ENCODE results near the gene CCSER2. TPM values are rescaled to one million over a fixed set of nuclear protein-coding genes. Genes with fewer than 3 reads are reported as not detected.

Gene CCSER2
- total and polyA plus RNA-seq, 2 donors: 18.4 to 35.8 TPM

GRCh38 chr10:84348860-84349259 lies 20.5 kb downstream of the CCSER2 start:
- 92% methylated on average over 2 of the region's 2 CpGs for WGBS
- no peak overlapping the region for H3K4me3 ChIP-seq (ENCODE audit: low read length in 2 of 2)
- H3K27me3 ChIP-seq (ENCODE audit: control insufficient read depth in 2 of 2, insufficient read depth in 1 of 2, low read length in 1 of 2): no peaks in the 10 kb centered on the region
- DNase-seq (ENCODE audit: low read depth in 6 of 9, low spot score in 9 of 9): no peak
- H3K4me1 ChIP-seq (ENCODE audit: control insufficient read depth in 2 of 2, insufficient read depth in 2 of 2, low read length in 2 of 2): peaks cover 7 to 19% of the 10 kb centered on the region in 2 donors
- H3K36me3 ChIP-seq (ENCODE audit: control insufficient read depth in 2 of 2, insufficient read depth in 2 of 2, low read length in 1 of 2): no peaks in the 10 kb centered on the region
- no peak overlapping the region for H3K27ac ChIP-seq (ENCODE audit: low read depth in 1 of 2, low read length in 1 of 2)
- no peaks in the 10 kb centered on the region for H3K9me3 ChIP-seq (ENCODE audit: control insufficient read depth in 2 of 2, insufficient read depth in 1 of 2, low read length in 1 of 2)

GRCh38 chr10:84352251-84352842 lies 24.0 kb downstream of the CCSER2 start:
- H3K4me1 ChIP-seq (ENCODE audit: control insufficient read depth in 2 of 2, insufficient read depth in 2 of 2, low read length in 2 of 2): peaks cover 7 to 31% of the 10 kb centered on the region in 2 donors
- H3K9me3 ChIP-seq (ENCODE audit: control insufficient read depth in 2 of 2, insufficient read depth in 1 of 2, low read length in 1 of 2): no peaks in the 10 kb centered on the region
- 74% methylated on average over 7 of the region's 7 CpGs for WGBS
- no peaks in the 10 kb centered on the region for H3K36me3 ChIP-seq (ENCODE audit: control insufficient read depth in 2 of 2, insufficient read depth in 2 of 2, low read length in 1 of 2)
- peak overlapping the region in 1 of 2 donors; percentile 26 for H3K27ac ChIP-seq (ENCODE audit: low read depth in 1 of 2, low read length in 1 of 2)
- no peaks in the 10 kb centered on the region for H3K27me3 ChIP-seq (ENCODE audit: control insufficient read depth in 2 of 2, insufficient read depth in 1 of 2, low read length in 1 of 2)
- H3K4me3 ChIP-seq (ENCODE audit: low read length in 2 of 2): no peak overlapping the region
- DNase-seq (ENCODE audit: low read depth in 6 of 9, low spot score in 9 of 9): peak in 7 of 9 donors; percentile 34 to 85 (median 68)

GRCh38 chr10:84353052-84353803 lies 24.8 kb downstream of the CCSER2 start:
- H3K36me3 ChIP-seq (ENCODE audit: control insufficient read depth in 2 of 2, insufficient read depth in 2 of 2, low read length in 1 of 2): no peaks in the 10 kb centered on the region
- DNase-seq (ENCODE audit: low read depth in 6 of 9, low spot score in 9 of 9): peak in 1 of 9 donors; percentile 54
- peaks cover 9 to 38% of the 10 kb centered on the region in 2 donors for H3K4me1 ChIP-seq (ENCODE audit: control insufficient read depth in 2 of 2, insufficient read depth in 2 of 2, low read length in 2 of 2)
- no peak overlapping the region for H3K4me3 ChIP-seq (ENCODE audit: low read length in 2 of 2)
- 78% methylated on average over 11 of the region's 11 CpGs for WGBS
- H3K9me3 ChIP-seq (ENCODE audit: control insufficient read depth in 2 of 2, insufficient read depth in 1 of 2, low read length in 1 of 2): no peaks in the 10 kb centered on the region
- H3K27me3 ChIP-seq (ENCODE audit: control insufficient read depth in 2 of 2, insufficient read depth in 1 of 2, low read length in 1 of 2): no peaks in the 10 kb centered on the region
- H3K27ac ChIP-seq (ENCODE audit: low read depth in 1 of 2, low read length in 1 of 2): peak overlapping the region in 1 of 2 donors; percentile 41

GRCh38 chr10:84354623-84355022 lies 26.2 kb downstream of the CCSER2 start:
- WGBS: 92% methylated on average over 4 of the region's 4 CpGs

GRCh38 chr10:84355106-84355505 lies 26.7 kb downstream of the CCSER2 start:
- Histone ChIP-seq H3K27me3 (ENCODE audit: control insufficient read depth in 2 of 2, insufficient read depth in 1 of 2, low read length in 1 of 2) (no peaks in the 10 kb centered on the region), H3K4me1 (ENCODE audit: control insufficient read depth in 2 of 2, insufficient read depth in 2 of 2, low read length in 2 of 2) (peaks cover 11 to 48% of the 10 kb centered on the region in 2 donors), H3K36me3 (ENCODE audit: control insufficient read depth in 2 of 2, insufficient read depth in 2 of 2, low read length in 1 of 2) (no peaks in the 10 kb centered on the region), H3K27ac (ENCODE audit: low read depth in 1 of 2, low read length in 1 of 2) (no peak overlapping the region), H3K9me3 (ENCODE audit: control insufficient read depth in 2 of 2, insufficient read depth in 1 of 2, low read length in 1 of 2) (no peaks in the 10 kb centered on the region), H3K4me3 (ENCODE audit: low read length in 2 of 2) (no peak overlapping the region)
- no peak for DNase-seq (ENCODE audit: low read depth in 6 of 9, low spot score in 9 of 9)
- 92% methylated on average over 2 of the region's 2 CpGs for WGBS

More at GRCh38 chr10:84354623-84355022, 26.2 kb downstream of the CCSER2 start:
- Histone ChIP-seq H3K4me3 (ENCODE audit: low read length in 2 of 2) (no peak overlapping the region), H3K27me3 (ENCODE audit: control insufficient read depth in 2 of 2, insufficient read depth in 1 of 2, low read length in 1 of 2) (no peaks in the 10 kb centered on the region), H3K9me3 (ENCODE audit: control insufficient read depth in 2 of 2, insufficient read depth in 1 of 2, low read length in 1 of 2) (no peaks in the 10 kb centered on the region), H3K4me1 (ENCODE audit: control insufficient read depth in 2 of 2, insufficient read depth in 2 of 2, low read length in 2 of 2) (peaks cover 11 to 44% of the 10 kb centered on the region in 2 donors), H3K36me3 (ENCODE audit: control insufficient read depth in 2 of 2, insufficient read depth in 2 of 2, low read length in 1 of 2) (no peaks in the 10 kb centered on the region), H3K27ac (ENCODE audit: low read depth in 1 of 2, low read length in 1 of 2) (no peak overlapping the region)
- DNase-seq (ENCODE audit: low read depth in 6 of 9, low spot score in 9 of 9): no peak

- no peaks in the 10 kb centered on the region for H3K9me3 ChIP-seq (ENCODE audit: control insufficient read depth in 2 of 2, insufficient read depth in 1 of 2, low read length in 1 of 2)
- H3K27ac ChIP-seq (ENCODE audit: low read depth in 1 of 2, low read length in 1 of 2): peak overlapping the region in 1 of 2 donors; percentile 72
- no peaks in the 10 kb centered on the region for H3K36me3 ChIP-seq (ENCODE audit: control insufficient read depth in 2 of 2, insufficient read depth in 2 of 2, low read length in 1 of 2)
Observed at GRCh38 chr10:84356928-84357327, 28.5 kb downstream of the CCSER2 start.

GRCh38 chr10:84358743-84359142 lies 30.4 kb downstream of the CCSER2 start:
- DNase-seq (ENCODE audit: low read depth in 6 of 9, low spot score in 9 of 9): no peak
- H3K4me3 ChIP-seq (ENCODE audit: low read length in 2 of 2): no peak overlapping the region
- H3K9me3 ChIP-seq (ENCODE audit: control insufficient read depth in 2 of 2, insufficient read depth in 1 of 2, low read length in 1 of 2): no peaks in the 10 kb centered on the region
- no peaks in the 10 kb centered on the region for H3K36me3 ChIP-seq (ENCODE audit: control insufficient read depth in 2 of 2, insufficient read depth in 2 of 2, low read length in 1 of 2)
- no peaks in the 10 kb centered on the region for H3K27me3 ChIP-seq (ENCODE audit: control insufficient read depth in 2 of 2, insufficient read depth in 1 of 2, low read length in 1 of 2)
- 82% methylated on average over 1 of the region's 1 CpG for WGBS
- H3K27ac ChIP-seq (ENCODE audit: low read depth in 1 of 2, low read length in 1 of 2): no peak overlapping the region
- peaks cover 15 to 42% of the 10 kb centered on the region in 2 donors for H3K4me1 ChIP-seq (ENCODE audit: control insufficient read depth in 2 of 2, insufficient read depth in 2 of 2, low read length in 2 of 2)

More at GRCh38 chr10:84356928-84357327, 28.5 kb downstream of the CCSER2 start:
- Histone ChIP-seq H3K27me3 (ENCODE audit: control insufficient read depth in 2 of 2, insufficient read depth in 1 of 2, low read length in 1 of 2) (no peaks in the 10 kb centered on the region), H3K4me3 (ENCODE audit: low read length in 2 of 2) (no peak overlapping the region), H3K4me1 (ENCODE audit: control insufficient read depth in 2 of 2, insufficient read depth in 2 of 2, low read length in 2 of 2) (peaks cover 16 to 56% of the 10 kb centered on the region in 2 donors)
- peak in 7 of 9 donors; percentile 23 to 88 (median 60) for DNase-seq (ENCODE audit: low read depth in 6 of 9, low spot score in 9 of 9)
- 49% methylated on average over 2 of the region's 2 CpGs for WGBS

GRCh38 chr10:84360637-84361365 lies 32.4 kb downstream of the CCSER2 start:
- Histone ChIP-seq H3K9me3 (ENCODE audit: control insufficient read depth in 2 of 2, insufficient read depth in 1 of 2, low read length in 1 of 2) (no peaks in the 10 kb centered on the region), H3K27me3 (ENCODE audit: control insufficient read depth in 2 of 2, insufficient read depth in 1 of 2, low read length in 1 of 2) (no peaks in the 10 kb centered on the region), H3K4me3 (ENCODE audit: low read length in 2 of 2) (no peak overlapping the region), H3K4me1 (ENCODE audit: control insufficient read depth in 2 of 2, insufficient read depth in 2 of 2, low read length in 2 of 2) (peaks cover 15 to 35% of the 10 kb centered on the region in 2 donors), H3K27ac (ENCODE audit: low read depth in 1 of 2, low read length in 1 of 2) (peak overlapping the region in 1 of 2 donors; percentile 40), H3K36me3 (ENCODE audit: control insufficient read depth in 2 of 2, insufficient read depth in 2 of 2, low read length in 1 of 2) (no peaks in the 10 kb centered on the region)
- WGBS: 72% methylated on average over 6 of the region's 6 CpGs
- DNase-seq (ENCODE audit: low read depth in 6 of 9, low spot score in 9 of 9): peak in 1 of 9 donors; percentile 37

Measured in thymus (tissue), 11 donors.